GM21529 (cell line): ENCODE results near the gene SMIM1.

ENCODE experiments used
- ATAC-seq: cut with Tn5 transposase; IDR thresholded peaks from one replicate; pipeline ENCODE4 v1.9.1; 2021; ENCODE audit not compliant: unreplicated experiment

Gene SMIM1

DNA sequence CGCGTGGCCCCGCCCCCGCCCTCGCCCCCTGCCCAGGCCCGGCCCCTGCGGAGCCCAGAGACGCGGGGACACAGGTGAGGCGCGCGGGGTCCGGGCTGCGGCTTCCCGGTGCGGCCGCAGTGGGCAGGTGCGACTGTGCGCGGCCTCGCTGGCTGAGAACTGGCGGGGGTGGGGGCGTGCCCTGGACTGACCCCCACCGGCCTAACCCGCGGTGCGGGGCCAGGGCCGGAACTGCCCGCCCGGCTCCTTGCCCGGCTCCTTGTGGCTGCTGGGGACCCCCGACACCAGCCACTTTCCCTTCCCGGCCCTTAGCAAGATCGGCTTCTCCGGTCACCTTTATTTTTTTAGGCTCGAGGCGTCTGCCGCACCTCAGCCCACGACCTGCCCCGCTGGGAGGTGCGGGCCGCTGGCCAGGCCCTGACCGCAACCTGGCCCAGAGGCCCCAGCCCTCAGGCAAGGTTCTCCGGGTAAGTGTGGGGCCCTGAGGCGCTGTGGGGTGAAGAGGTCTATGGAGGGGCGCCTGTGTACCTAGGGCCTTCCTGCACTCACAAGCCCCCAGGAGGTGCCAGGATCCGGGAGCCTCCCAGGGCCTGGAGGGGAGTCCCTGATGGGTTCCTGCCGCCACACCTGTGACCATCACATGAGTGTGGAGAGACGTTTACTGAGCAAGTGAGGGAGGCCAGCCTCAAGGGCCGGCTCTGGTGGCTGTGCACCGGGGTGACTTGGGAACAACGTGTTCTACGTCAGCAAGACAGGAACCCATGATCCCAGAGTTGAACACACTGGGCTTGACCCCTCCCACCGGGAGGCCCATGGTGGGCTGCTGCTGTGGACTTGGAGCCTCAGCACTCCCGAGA lies at the start of gene SMIM1:
TSS of gene SMIM1 (plus strand) at position 35 of the 857 bp plus-strand sequence. CDS start 2,625 bp downstream, outside the sequence.
- ATAC-seq: peak; percentile 19

DNA sequence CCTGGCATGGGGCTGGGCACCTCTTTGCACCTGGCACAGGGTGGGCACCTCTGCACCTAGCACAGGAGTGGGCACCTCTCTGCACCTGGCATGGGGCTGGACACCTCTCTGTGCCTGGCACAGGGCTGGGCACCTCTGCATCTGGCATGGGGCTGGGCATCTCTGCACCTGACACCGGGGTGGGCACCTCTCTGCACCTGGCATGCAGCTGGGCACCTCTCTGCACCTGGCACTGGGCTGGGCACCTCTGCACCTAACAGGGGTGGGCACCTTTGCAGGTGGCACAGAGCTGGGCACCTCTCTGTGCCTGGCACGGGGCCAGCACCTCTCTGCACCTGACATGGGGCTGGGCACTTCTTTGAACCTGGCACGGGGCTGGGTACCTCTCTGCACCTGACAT lies 49.7 kb upstream of the SMIM1 start:
- no peak for ATAC-seq

DNA sequence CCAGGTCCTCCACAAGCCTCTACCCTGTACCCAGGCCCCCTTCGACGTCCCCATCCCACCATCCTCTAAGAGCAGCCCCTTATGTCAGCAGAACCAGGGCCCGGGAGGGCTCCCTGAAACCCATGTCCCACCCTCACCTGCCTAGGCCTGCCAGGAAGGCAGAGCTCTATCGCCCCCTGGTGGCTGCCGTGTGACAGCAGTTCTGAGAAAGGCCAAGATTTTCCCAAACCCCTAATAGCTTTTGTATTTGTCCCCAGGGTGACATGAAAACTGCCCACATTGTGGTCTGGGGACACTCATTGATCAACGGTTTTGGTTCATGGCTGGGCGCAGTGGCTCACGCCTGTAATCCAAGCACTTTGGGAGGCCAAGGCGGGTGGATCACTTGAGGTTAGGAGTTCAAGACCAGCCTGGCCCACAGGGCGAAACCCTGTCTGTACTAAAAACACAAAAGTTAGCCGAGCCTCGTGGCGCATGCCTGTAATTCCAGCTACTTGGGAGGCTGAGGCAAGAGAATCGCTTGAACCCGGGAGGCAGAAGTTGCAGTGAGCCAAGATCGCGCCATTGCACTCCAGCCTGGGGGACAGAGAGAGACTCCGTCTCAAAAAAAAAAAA lies 48.0 kb upstream of the SMIM1 start:
- ATAC-seq: peak; percentile 53

GRCh38 chr1:3725366-3725765 lies 47.2 kb upstream of the SMIM1 start:
- no peak for ATAC-seq

GRCh38 chr1:3727042-3727824 lies 45.3 kb upstream of the SMIM1 start:
- ATAC-seq: no peak

DNA sequence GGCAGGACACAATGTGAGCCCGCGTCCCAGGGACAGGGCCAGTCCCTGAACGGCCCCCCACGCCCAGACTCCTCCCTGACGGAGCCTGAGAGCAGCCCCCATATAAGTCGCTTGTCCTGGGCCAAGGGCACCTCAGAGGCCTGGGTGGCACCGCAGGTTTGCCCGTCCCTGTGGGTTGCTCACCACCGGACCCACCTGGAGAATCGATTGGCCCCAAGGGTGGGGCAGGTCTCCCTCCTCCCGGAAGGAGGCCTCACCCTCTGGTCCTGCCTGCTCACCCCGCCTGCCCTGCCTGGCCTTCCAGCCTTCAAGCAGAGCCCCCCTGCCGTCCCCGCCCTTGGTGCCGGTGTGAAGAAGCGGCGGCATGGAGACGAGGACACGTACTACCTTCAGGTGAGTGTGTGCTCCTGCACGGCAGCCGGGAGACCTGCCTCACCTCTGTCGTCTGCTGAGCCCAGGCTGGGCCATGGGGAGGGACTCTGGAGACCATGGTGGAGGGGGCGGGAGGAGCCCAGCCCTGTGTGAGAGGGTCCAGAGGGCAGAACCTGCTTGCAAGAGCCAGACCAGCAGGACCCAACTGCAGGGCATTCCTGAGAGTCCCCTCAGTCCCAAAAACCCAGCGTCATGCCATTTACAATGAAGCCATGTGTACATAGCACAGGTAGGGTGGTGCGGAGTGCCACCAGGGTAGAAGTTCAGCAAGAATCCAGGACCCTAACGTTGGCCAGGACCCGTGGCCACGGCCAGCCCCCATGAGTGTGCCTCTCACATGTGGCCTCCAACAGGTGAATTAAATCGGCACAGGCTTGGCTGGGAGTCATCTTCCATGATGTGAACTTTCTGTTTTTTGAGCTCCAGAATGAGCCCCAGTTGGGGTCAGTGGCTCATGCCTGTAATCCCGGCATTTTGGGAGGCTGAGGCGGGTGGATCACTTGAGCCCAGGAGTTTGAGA lies 44.4 kb upstream of the SMIM1 start:
- ATAC-seq: no peak

DNA sequence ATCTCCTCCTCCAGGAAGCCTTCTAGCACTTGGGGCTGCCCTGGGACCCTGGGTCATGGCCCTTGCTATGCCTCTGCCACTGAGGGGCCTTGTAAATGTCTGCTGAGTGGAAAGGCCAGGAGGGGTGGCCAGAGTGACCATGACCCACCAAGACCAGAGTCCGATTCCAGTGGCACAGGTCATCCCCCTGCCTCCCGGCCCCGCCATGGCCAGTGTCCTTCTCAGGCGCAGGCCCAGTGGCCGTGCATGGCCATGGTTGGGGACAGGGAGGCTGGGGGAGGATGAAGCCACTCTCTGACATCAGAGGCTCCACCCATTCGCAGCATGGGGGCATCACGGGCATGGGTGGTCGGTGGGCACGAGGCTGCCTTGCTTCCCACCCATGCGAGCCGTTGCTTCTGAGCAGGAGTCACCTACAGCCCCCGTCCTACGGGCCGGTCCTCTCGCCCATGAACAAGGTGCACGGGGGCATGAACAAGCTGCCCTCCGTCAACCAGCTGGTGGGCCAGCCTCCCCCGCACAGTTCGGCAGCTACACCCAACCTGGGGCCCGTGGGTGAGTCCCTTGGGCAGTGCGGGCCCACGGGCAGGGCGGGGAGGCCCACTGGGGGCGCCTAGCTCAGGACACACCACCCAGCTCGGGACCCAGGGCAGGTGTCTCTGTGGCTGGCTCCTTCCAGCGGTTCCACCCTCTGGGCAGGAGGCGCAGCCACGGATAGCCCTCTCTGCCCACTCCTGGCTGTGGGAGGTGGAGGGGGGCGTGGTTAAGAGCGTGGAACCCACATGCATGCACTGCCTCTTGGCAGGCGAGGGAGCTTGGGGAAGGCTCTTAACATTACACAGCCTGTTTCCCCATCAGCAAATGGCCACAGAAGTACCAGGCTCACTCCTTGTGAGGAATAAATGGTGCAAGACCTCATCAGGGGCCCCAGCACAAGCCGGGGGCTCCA lies 42.7 kb upstream of the SMIM1 start:
- ATAC-seq: no peak

DNA sequence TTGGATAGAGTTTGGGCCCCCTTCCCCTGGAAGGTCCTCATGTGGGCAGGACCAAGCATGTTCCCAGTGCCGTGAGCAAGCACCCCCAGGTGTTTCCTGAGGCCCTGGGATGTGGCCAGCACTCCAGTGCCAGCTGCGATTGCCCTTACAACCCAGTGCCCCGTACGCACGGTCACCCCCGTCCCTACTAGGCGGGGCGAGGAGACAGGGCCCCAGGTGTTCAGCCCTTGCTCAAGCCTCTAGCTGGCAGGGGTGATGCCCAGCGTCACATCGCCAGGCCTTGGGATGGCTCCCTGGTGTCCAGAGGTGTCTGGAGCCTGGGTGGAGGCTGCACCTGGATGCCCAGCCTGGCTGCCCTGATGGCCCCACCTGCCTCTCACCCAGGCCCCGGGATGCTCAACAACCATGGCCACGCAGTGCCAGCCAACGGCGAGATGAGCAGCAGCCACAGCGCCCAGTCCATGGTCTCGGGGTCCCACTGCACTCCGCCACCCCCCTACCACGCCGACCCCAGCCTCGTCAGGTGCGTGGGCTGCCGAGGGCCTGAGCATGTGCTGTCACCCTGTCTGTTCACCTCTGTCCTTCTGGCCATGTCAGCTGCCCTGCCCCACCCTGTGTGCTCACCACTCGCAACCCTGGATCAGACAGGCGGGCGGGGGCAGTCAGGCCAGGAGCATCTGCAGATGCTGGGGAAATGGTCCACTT lies 41.9 kb upstream of the SMIM1 start:
- ATAC-seq: no peak

DNA sequence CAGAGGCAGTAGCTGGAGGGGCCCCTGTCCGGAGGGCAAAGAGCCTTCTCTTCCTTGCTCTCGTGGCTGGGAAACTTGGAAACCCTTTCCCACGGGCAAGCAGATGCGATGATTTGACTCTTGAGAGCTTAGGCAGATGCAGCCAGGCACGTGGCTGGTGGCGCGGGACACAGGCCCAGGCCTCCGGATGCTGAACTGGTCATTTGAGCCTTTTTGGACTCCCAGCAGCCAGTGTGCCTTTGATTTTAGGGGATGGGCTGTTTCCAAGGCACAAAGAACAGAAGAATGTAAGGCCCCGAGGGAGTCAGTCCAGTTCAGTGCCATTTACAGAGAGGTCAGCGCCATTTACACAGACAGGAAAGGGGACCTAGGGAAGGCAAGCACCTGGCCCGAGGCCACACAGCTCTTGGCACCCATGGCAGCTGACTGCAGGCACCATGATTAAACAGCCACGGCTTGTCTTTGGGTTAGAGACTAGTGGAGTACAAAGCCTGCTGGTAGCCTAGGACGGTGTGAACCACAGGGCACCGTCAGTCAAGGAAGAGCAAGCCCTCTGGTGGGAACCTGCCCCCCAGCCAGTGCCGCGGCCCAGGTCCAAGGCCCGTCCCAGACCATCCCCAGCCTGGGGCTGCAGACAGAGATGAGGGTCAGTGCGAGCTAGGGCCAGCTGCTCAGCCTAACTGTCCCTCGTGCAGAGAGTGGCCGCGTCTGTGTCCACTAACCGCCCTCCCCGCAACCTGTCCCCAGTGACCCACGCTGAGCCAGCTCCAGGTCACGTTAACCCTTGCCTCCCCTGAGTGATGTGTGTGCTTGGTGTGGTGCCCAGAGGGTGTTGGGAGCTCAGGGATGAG lies 40.7 kb upstream of the SMIM1 start:
- ATAC-seq: no peak

- ATAC-seq: no peak
These were observed 40.0 kb upstream of the SMIM1 start for GRCh38 chr1:3732434-3733093.

DNA sequence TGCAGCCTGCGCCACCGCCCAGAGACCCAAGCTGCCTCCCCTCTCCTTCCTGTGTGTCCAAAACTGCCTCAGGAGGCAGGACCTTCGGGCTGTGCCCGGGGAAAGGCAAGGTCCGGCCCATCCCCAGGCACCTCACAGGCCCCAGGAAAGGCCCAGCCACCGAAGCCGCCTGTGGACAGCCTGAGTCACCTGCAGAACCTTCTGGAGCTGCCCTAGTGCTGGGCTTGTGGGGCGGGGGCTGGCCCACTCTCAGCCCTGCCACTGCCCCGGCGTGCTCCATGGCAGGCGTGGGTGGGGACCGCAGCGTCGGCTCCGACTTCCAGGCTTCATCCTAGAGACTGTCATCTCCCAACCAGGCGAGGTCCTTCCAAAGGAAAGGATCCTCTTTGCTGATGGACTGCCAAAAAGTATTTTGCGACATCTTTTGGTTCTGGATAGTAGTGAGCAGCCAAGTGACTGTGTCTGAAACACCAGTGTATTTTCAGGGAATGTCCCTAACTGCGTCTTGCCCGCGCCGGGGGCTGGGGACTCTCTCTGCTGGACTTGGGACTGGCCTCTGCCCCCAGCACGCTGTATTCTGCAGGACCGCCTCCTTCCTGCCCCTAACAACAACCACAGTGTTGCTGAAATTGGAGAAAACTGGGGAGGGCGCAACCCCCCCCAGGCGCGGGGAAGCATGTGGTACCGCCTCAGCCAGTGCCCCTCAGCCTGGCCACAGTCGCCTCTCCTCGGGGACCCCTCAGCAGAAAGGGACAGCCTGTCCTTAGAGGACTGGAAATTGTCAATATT lies 39.3 kb upstream of the SMIM1 start:
- no peak for ATAC-seq

- no peak for ATAC-seq
These were observed 38.5 kb upstream of the SMIM1 start for GRCh38 chr1:3733883-3734589.

- no peak for ATAC-seq
These were observed 37.9 kb upstream of the SMIM1 start for GRCh38 chr1:3734602-3735001.

GRCh38 chr1:3735027-3735681 lies 37.4 kb upstream of the SMIM1 start:
- no peak for ATAC-seq

DNA sequence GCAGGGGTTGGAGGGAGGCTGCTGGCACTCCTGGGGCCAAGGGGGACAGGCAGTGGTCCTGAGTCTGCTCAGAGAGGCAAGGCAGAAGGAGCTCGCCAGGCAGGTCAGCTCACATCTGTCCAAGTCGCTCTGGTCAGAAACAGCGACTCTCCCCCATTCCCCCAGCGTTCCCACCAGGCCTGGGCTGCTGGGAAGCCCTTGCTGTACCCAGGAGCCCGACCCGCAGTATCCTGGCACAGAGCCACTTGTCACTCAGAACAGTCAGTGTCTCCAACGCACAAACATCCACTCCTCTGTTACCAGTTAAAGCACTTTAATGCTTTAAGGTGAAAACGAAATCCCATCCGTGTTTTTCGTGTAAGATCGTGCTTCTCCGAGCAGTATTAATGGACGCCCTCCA lies 36.9 kb upstream of the SMIM1 start:
- ATAC-seq: no peak
